NK-92 treated with Interleukin-12 subunit alpha and Interleukin-12 subunit beta, amount 100 ng/mL, for 24 hours (cell line): Measurements from ENCODE around the gene HNRNPA1L2.
"Not testable (repeated sequence)": the region's sequence is repeated elsewhere in the genome, so short reads cannot be mapped to it uniquely, and the experiment has no call there.

Experiments used
- DNase-seq: peaks from one replicate; lab custom pipeline; 2025; lab: John Stamatoyannopoulos, UW

Gene HNRNPA1L2

GRCh38 chr13:52646967-52647366 is 4.7 kb downstream of the HNRNPA1L2 start:
- DNase-seq = no peak

- no peak for DNase-seq
These were observed 8.5 kb downstream of the HNRNPA1L2 start for GRCh38 chr13:52650731-52651130.

- DNase-seq = no peak
These were observed 9.6 kb downstream of the HNRNPA1L2 start for GRCh38 chr13:52651897-52652195.

GRCh38 chr13:52652196-52652979 is 10.2 kb downstream of the HNRNPA1L2 start, which contains the start of gene SUGT1:
Gene SUGT1 (plus strand): TSS chr13:52652836. CDS start chr13:52652921, 85 bp downstream.
- peak; percentile 97 for DNase-seq

GRCh38 chr13:52652980-52653303 is 10.7 kb downstream of the HNRNPA1L2 start:
- peak; percentile 65 for DNase-seq

- DNase-seq = no peak
These were observed 17.1 kb downstream of the HNRNPA1L2 start for GRCh38 chr13:52659340-52659739.

- no peak for DNase-seq
These were observed 22.0 kb downstream of the HNRNPA1L2 start for GRCh38 chr13:52664272-52664671.

GRCh38 chr13:52665325-52665724 is 23.1 kb downstream of the HNRNPA1L2 start:
- no peak for DNase-seq

GRCh38 chr13:52669677-52670076 is 27.4 kb downstream of the HNRNPA1L2 start:
- DNase-seq = no peak

- DNase-seq = no peak
These were observed 28.5 kb downstream of the HNRNPA1L2 start for GRCh38 chr13:52670726-52671125.

- DNase-seq = no peak
These were observed 31.2 kb downstream of the HNRNPA1L2 start for GRCh38 chr13:52673465-52673864.

- no peak for DNase-seq
These were observed 35.6 kb downstream of the HNRNPA1L2 start for GRCh38 chr13:52677823-52678222.

GRCh38 chr13:52685806-52686205 is 43.6 kb downstream of the HNRNPA1L2 start:
- DNase-seq = not testable (repeated sequence)

- DNase-seq = no peak
These were observed 44.1 kb downstream of the HNRNPA1L2 start for GRCh38 chr13:52686376-52686775.
